Femur (tissue), 1 donor: Measurements from ENCODE around the gene MAGI1.

ENCODE experiments used
- DNase-seq: peaks from one replicate; pipeline ENCODE4 v3.0.0-alpha.2; 2017

MAGI1 gene

DNA sequence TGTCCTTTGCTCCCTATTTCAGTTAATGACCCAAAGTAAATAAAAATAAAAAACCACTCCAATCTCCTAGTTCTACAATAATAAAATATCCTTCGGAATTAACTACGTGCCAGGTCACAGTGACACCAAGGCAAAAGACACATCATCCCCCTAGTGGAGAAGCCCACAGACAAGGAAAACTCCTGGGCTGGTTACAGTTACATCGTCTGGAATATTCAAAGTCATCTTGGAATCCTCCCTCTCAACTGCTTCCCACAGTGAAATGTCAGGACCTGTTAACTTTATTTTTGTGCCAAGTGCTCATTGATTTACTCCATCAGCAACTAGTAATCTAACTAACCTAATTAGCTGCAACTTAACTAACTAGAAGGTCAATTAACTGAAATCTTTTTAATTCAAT lies 349.3 kb downstream of the MAGI1 start:
- DNase-seq: no peak

DNA sequence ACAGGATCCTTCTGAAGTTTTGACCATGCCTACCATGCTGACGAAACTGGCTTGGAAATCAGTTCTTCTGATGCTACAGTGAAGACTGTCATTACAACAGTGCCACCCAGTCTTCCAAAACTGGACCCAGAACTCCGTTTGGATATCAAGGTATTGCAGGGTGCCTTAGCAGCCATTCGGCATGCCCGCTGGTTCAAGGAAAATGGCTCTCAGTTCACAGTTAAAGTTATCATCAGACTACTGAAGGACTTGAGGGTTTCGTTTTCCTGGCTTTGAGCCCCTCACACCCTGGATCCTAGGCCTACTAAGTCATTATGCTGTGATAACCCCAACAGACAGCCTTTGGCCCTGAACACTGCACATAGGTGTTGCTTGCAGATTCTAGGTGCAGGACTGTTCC lies 351.0 kb downstream of the MAGI1 start:
- no peak for DNase-seq

DNA sequence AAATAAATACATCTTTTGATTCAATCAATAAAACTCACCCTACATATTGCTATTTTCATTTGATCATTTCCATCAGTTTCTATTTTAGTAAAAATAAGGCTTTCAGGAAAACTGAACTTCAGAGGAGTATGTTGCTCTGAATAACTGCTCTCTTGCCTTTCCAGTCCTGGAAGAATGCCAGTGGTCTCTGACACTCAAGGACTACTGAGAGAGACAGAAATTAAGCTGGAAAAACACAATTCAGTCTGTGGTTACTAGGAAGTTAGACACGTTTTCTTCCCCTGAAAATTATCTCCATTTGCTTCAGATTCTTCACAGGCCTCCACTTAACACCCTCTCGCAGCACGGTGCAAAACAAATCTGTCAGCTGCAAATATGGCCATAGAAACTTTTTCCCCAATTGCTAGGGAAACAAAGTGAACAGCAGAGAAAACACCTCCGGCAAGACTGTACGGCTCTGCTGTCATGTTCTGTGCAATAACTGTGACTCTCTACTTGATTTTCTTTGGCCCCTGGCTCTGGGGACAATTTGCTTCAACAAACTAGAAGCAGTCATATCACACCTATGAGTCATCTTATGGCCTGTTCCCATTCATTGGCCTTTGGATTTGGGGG lies 353.0 kb downstream of the MAGI1 start:
- DNase-seq: no peak

DNA sequence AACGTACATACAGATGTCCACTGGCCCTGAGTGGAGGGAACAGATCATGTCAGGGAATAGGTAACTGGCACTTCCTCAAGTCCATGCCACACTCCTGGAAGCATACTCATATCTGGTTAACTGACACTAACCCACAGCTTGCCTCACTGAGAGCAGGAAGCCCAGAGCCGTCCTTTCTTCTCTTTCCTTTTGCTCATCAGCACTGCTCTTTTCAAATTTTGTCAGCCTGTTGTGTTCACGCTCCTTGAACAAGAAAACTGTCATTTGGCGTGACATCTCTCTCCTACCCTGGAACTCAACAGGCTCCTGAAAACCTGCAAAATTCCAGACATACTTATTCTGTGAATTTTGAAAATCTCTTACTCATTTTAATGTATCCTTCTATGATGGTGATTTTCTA lies 360.2 kb downstream of the MAGI1 start:
- no peak for DNase-seq

DNA sequence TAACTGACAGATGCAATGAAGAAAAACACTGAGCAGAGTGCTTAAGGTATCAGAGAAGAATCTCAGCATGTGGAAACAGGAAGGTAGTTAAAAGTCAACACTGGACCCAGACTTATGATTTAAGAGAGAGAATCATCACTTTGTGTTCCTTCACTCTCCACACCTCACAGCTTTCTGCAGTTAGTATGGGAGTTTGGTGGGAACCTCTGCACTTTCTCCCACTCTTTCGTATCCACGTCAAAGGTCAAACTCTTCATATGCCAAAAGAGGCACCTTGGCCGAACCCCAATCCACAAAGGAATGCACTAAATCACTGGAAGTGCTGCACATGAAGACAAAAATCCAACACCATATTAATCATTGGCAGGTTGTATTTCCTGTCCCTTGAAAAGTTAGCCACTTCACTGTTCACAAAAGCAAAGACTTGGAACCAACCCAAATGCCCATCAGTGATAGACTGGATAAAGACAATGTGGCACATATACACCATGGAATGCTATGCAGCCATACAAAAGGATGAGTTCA lies 361.2 kb downstream of the MAGI1 start:
- no peak for DNase-seq

DNA sequence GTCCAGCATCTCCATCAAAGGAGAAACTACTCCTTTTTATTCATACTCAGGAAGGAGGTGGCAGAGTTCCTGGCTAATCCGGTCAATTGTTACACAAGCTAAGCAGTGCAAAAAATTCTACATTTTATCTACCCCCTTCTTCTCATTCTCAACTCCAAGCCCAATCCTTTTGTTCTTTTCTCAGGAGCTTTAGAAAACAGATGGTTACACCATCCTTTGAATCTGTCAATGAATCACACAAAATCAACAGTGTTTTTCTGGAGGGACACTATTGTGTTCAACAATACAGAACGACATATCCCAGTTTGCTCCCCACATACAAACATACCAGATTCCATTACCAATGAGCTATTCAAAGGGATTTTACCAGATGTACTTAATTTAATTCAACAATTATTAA lies 362.1 kb downstream of the MAGI1 start:
- DNase-seq: no peak

DNA sequence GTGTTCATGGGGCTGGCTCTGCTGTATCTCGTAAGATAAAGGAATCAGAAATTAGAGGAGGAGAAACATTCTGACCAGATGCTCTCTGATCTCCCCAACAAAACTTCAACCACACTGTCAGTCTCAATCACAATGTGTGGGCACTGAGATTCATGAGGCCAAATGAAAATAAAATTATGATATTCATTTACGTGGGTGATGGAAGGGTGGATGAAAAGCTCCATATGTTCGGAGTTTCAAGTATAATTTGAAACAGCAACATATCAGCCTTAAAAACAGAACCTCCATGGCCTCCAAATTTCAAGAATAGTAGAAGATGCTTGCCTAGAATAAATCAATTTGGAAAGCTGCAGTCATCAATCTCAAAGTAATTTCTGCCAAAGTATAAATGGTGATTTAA lies 363.7 kb downstream of the MAGI1 start:
- no peak for DNase-seq

DNA sequence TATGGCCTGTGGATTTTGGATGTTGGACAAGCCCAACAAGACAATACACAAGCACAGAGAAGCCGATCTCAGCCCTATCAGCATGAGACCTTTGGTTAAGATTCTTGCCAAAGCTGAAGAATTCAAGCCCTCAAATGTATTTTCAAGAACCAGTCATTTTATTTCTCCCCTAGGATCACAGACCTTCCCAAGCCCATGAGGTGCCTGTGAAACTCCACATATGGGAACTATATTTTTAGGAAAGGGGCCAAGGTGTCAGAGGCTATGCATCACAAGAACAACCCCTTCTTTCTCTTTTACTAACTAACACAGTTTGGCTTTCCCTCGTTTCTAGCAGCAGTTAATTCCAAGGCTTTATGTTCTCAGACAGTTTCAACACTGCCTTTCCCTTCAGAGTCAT lies 364.5 kb downstream of the MAGI1 start:
- no peak for DNase-seq

DNA sequence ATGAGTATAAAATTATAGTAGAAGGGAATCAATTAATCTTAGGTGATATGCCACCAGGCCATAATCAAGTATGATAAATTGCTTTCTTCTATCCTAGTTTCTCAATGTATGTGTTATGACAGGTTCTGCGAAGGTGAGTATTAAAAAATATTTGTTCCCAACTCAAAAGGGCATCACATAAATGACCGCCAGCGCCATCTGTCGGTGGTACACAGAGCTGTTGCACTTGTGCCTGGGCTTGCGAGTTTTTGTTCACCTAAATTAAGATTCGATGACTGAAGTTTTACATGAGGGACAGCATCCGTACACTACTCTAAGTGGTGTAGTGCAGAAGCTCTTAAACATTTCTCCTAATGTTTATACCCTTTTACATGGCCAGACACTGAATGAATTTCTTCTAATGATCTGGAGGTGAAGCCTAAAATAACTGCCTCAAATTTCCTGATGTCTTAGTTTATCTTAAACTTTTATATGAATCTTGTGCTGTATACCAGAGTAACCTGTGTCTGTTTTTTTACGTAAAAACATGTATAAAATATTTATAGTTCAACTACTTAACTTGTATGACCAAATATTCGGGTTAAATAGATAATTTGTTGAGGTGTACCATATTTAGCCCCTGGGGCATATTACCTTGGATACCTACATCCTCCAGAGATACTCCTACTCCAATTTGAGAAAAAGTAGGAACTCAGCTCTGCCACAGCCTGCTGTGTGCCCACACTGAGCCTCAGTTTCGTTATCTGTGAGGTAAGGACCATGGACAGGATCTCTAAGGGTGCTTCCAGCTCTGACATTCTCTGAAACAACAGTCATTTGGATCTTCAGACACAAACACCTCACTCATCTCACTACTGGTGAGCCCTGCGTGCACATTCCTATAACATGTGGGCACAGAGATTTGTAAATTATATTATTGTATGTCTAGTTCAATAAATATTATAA lies 365.6 kb downstream of the MAGI1 start:
- peak; percentile 52 for DNase-seq

DNA sequence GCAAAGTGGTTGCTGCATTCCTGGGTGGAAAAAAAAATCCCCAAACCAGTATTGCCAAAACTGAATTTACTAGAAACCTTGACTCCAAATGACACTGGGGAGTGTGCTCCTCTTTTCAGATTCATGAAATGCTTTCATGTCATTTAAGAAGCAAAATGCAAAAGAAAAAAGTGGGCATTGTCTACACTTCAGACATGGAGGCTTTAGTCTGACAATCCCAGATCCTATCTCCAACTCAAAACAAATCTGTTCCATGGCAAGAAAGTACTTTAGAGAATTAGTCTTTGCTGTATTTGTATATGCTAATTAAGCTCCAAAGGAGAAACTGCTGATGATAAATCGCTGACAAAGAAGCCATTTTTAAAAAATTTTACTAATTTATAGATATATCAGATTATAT lies 366.7 kb downstream of the MAGI1 start:
- DNase-seq: no peak

DNA sequence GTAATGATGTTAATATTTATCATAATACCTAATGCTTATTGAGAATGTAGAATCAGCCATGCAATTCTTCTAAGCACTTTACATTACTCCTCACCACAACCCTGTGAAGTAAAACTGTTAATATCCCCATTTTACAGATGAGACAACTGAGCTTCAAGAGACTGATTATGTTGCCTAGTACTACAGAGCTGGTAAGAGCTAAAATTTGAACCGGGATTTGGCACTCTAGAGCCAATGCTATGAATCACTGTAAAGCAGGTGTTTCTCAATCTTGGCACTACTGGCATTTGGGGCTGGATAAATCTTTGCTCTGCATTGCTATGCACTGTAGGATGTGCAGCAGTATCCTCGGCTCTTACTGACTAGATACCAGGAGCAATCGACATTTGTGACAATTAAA lies 367.7 kb downstream of the MAGI1 start:
- no peak for DNase-seq

DNA sequence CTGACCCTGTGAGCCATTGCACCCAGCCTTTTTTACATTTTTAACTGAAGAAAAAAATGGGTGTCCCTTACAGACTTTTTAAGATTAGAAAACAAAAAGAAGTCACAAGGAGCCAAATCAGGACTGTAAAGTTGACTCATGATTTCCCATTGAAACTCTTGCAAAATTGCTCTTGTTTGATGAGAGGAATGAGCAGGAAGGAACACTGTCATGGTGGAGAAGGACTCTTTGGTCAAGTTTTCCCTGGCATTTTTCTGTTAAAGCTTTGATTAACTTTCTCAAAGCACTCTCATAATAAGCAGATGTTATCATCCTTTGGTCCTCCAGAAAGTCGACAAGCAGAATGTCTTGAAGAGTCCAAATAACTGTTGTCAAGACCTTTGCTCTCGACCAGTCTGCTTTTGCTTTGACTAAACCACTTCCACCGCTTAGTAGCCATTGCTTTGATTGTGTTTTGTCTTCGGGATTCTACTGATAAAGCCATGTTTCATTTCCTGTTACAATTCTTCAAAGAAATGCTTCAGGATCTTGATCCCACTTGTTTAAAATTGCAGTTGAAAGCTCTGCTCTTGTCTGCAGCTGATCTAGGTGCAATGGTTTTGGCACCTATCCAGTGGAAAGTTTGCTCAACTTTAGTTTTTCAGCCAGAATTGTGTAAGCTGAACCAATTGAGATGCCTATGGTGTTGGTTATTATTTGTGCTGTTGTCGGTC lies 369.4 kb downstream of the MAGI1 start:
- DNase-seq: no peak

DNA sequence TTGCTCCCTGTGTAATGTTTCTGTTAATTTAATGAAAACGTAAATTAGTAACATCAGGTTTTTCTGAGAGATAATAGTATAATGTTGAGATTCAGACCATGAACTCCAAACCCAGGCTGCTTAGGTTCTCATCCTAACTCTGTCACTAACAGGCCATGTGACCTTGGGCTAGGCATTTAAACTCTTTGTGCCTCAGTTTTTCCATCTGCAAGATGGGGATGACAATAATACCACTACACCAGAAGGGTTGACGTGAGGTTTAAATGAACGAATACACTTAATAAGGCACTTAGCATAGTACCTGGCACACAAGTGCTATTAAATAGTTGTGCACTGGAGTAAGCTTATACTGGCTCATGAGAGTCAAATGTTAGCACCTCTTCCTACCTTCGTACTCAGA lies 370.8 kb downstream of the MAGI1 start:
- DNase-seq: no peak

DNA sequence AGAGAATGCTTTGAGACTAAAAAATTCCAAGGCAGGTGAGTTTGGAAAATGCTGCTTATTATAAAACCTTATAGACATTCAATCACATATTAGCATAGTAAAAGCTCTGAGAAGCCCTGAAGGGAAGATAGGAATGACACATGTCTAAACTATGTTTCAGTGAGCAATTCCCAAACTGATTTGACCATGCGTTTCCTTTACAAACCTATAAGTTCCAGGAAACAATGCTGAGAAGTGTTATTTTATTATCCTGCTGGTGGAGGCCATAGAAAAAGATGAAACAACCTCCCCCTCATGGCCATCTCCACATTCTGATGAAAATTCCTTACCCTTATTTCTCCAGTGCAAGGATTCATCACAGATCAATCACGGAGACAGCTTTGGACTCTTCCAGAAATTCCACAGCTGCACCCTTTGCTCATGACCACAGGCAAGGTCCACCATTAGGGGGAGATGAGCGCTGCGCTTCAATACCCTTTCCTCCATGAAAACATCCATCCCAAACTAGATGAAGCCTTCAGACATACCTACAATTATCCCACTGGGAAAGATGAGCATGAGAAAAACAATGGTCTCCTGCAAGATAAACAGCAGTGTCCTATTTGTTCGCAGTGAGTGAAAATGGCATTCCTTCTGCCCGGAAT lies 372.1 kb downstream of the MAGI1 start:
- no peak for DNase-seq

DNA sequence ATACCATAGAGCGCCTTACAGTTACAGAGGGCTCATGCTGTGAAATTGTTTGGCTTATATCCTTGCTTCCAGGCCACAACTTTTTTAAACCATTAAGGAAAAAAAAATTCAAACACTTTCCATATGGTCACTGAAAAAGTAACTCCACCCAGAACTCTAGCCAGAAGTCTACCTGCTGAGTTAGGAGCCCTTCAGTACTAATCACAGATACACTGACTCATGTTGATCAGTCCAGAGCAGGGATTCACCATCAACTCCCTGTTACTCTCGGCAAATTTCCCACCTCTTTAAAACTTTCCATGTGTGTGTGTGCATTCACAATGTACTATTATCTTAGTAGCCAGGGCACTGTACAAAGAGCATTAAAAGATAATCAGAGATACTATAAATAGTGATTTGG lies 372.8 kb downstream of the MAGI1 start:
- no peak for DNase-seq

DNA sequence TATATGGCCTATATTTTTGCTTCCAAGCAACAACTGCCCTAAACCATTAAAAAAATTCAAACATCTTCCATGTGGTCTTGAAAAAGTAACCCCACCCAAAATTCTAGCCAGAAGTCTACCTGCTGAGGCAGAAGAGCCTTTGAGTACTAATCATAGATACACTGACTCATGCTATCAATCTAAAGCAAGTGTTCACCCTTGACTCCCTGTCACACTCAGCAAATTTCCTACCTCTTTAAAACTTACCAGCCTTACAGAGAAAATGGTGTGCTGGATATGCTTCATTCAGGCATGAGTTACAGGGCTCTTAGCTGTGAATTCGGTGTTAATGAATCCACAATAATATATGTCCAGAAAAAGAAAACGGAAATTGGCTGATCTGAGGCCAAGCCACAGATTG lies 373.8 kb downstream of the MAGI1 start:
- DNase-seq: no peak

DNA sequence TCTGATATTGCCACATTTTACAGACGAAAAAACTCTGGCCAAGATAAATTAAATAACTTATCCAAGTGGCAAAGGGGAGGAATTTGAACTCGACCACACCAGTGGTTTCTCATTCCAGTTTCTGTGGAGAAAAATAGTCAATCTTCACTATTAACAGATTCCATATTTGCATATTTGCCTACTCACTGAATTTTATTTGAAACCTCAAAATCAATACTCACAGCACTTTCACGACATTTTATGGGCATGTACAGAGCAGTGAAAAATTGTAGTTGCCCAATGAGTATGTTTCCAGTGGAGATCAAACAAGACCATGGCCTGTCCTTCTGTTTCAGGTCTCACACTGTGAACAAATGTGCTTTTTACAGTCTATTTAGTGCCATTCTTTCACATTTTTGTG lies 374.3 kb downstream of the MAGI1 start:
- DNase-seq: no peak

DNA sequence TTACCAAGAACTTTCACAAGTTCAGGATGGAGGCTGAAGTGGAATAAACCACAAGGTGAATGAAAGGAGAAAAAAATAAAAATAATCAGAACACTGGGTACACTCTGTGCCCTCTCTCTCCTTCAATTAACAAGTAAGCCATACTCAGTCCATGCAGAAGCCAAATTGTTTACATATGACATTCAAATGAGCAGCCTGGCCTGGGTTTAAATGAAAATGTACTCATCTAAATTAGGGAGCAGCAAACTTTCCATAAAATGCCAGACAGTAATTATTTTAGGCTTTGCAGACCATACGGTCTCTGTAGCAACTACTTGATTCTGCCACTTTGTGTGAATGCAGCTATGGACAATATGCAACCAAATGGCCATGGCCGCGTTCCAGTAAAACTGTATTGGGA lies 376.6 kb downstream of the MAGI1 start:
- DNase-seq: no peak

DNA sequence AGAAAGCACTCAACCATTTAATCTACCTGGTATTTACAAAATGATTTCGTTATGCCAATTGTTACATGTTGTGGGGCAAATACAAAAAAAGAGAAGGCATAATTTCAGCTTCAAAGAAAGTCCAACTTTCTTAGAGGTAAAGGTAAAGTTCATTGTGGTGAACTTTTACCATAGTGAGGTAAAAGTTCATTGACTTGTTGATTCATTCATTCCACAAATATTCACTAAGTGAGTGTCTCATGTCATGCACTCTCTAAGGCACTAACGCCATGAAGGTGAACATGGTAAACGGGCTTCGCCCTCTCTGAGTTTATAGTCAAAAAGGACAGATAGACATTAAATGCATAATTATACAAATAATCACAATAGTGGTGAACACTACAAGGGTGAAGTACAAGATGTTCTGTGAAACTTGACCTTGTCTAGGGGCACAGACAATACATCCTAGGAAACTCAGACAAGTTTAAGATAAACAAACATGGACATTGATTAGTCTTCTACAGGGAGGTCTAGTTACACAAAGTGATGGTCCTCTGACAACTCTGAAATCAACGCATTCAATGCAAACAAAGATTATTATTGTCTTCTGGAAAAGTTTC lies 378.6 kb downstream of the MAGI1 start:
- no peak for DNase-seq

DNA sequence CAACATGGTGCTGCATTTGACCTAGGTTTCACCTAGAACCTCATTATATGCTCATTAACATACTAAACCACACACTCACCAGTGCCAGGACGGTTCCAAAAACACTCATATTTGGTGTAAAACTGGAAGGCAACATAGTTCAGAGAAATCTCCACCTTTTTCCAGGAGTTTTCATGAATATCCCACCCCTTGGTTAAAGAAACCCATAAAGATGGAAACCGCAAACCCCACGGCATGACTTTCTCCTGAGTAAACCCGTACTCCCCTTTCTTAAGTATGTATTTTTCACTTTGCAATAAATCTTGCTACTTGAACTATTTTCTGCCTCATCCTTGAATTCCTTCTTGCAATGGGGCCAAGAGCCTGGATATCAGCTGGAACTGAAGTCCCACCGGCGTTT lies 379.3 kb downstream of the MAGI1 start:
- no peak for DNase-seq

DNA sequence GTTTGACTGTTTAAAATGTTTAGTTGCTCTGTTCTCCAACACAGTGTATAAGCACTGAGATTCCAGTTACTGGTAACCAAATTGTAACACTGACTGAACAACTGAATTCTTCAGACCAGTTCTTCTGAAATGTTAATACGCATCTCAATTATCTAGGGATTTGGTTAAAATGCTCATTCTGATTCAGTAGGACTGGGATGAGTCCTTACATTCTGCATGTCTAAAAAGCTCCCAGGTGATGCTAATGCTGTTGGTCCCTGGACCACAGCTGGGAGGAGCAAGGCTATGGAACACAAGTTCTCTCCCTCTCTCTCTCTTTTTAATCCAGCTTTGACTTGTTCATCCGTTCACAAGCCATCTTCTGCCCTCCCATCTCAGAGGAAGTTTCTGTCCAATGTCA lies 380.3 kb downstream of the MAGI1 start:
- DNase-seq: no peak

DNA sequence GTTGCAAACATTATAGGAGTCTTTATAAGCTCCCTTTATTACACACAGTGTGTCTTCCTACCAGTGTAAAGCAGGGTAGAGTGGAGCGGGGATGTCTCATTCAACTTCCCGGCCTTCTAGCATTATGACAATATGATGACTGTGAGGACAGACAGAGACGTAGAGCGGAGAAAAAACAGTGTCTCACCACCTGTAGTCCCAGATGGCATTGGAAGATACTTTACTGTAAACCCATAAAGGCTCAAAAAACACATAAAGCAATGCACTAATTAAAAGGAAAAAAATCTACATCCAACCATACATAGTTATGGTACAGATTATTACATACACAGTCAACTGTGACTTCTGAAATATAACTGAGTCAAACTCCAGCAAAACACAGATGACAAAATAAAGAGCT lies 383.7 kb downstream of the MAGI1 start:
- DNase-seq: no peak

DNA sequence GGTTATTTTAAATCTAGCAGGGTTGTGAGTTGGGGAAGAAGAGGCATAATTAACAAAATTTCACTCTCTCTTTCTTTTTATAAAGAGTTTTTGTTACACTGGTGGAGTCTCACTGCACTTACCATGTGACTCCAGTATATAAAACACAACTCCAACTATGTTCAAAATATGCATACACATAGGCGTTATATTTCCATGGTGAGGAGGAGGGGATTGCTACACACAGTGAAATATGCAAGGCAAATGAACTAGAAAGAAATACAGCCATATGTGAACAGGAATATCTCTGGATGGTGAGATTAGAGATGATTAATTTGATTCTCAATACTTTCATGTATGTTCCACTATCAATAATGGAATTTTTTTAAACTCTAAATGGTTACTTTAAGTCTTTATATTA lies 385.0 kb downstream of the MAGI1 start:
- no peak for DNase-seq
